Stimulated activated naive CD8-positive, alpha-beta T cell treated with anti-CD3 and anti-CD28 coated beads, Interleukin-15, Interleukin-2, amounts not matched to agents 100 ng/mL and 50 ng/mL, for 24 hours (primary cell): ENCODE results near the gene CLDN8.

Source experiments
- H3K27ac Mint-ChIP-seq: one replicate; pipeline ENCODE4 v1.8.0; 2021; ENCODE audit warnings: mild to moderate bottlenecking, mixed read lengths
- H3K27me3 Mint-ChIP-seq: one replicate; pipeline ENCODE4 v1.8.0; 2021; ENCODE audit warnings: mixed read lengths
- H3K36me3 Mint-ChIP-seq: one replicate; pipeline ENCODE4 v1.8.0; 2021; ENCODE audit warnings: low read depth, mixed read lengths
- H3K4me1 Mint-ChIP-seq: one replicate; pipeline ENCODE4 v1.8.0; 2021; ENCODE audit warnings: low read depth, mixed read lengths
- H3K4me3 Mint-ChIP-seq: one replicate; pipeline ENCODE4 v1.8.0; 2021; ENCODE audit warnings: mild to moderate bottlenecking, mixed read lengths
- H3K9me3 Mint-ChIP-seq: one replicate; pipeline ENCODE4 v1.8.0; 2021; ENCODE audit warnings: mixed read lengths

CLDN8 gene

GRCh38 chr21:30227633-30228404 lies 11.9 kb upstream of the CLDN8 start:
- Mint-ChIP-seq H3K4me1 (no peaks in the 10 kb centered on the region), H3K27me3 (no peaks in the 10 kb centered on the region), H3K4me3 (no peak overlapping the region), H3K27ac (no peak overlapping the region), H3K36me3 (no peaks in the 10 kb centered on the region), H3K9me3 (no peaks in the 10 kb centered on the region)

GRCh38 chr21:30227128-30227527 lies 11.2 kb upstream of the CLDN8 start:
- Mint-ChIP-seq H3K27me3 (no peaks in the 10 kb centered on the region), H3K9me3 (no peaks in the 10 kb centered on the region), H3K27ac (no peak overlapping the region), H3K4me1 (no peaks in the 10 kb centered on the region), H3K36me3 (no peaks in the 10 kb centered on the region), H3K4me3 (no peak overlapping the region)

- Mint-ChIP-seq H3K27me3 (no peaks in the 10 kb centered on the region), H3K4me3 (no peak overlapping the region), H3K9me3 (no peaks in the 10 kb centered on the region), H3K36me3 (no peaks in the 10 kb centered on the region), H3K27ac (no peak overlapping the region), H3K4me1 (no peaks in the 10 kb centered on the region)
Measured at GRCh38 chr21:30223596-30223995, 7.7 kb upstream of the CLDN8 start.

- H3K27ac Mint-ChIP-seq, result no peak overlapping the region
- H3K36me3 Mint-ChIP-seq, result no peaks in the 10 kb centered on the region
- H3K4me3 Mint-ChIP-seq, result no peak overlapping the region
- H3K4me1 Mint-ChIP-seq, result no peaks in the 10 kb centered on the region
- no peaks in the 10 kb centered on the region for H3K27me3 Mint-ChIP-seq
- no peaks in the 10 kb centered on the region for H3K9me3 Mint-ChIP-seq
Measured at GRCh38 chr21:30222724-30223123, 6.8 kb upstream of the CLDN8 start.

- H3K4me3 Mint-ChIP-seq, result no peak overlapping the region
- H3K4me1 Mint-ChIP-seq, result no peaks in the 10 kb centered on the region
- peaks cover 6% of the 10 kb centered on the region for H3K27me3 Mint-ChIP-seq
- H3K9me3 Mint-ChIP-seq, result peaks cover 3% of the 10 kb centered on the region
- H3K36me3 Mint-ChIP-seq, result no peaks in the 10 kb centered on the region
- H3K27ac Mint-ChIP-seq, result no peak overlapping the region
Measured at GRCh38 chr21:30211071-30211470, 4.8 kb downstream of the CLDN8 start.

GRCh38 chr21:30209601-30210000 lies 6.3 kb downstream of the CLDN8 start:
- peaks cover 6% of the 10 kb centered on the region for H3K27me3 Mint-ChIP-seq

GRCh38 chr21:30207252-30207579 lies 8.7 kb downstream of the CLDN8 start:
- H3K9me3 Mint-ChIP-seq, result peaks cover 3% of the 10 kb centered on the region
- no peaks in the 10 kb centered on the region for H3K36me3 Mint-ChIP-seq
- H3K27me3 Mint-ChIP-seq, result peaks cover 6% of the 10 kb centered on the region
- no peak overlapping the region for H3K4me3 Mint-ChIP-seq
- H3K4me1 Mint-ChIP-seq, result no peaks in the 10 kb centered on the region
- H3K27ac Mint-ChIP-seq, result no peak overlapping the region

More at GRCh38 chr21:30209601-30210000, 6.3 kb downstream of the CLDN8 start:
- H3K4me3 Mint-ChIP-seq, result no peak overlapping the region
- H3K4me1 Mint-ChIP-seq, result no peaks in the 10 kb centered on the region
- H3K9me3 Mint-ChIP-seq, result peaks cover 3% of the 10 kb centered on the region
- no peak overlapping the region for H3K27ac Mint-ChIP-seq
- no peaks in the 10 kb centered on the region for H3K36me3 Mint-ChIP-seq

- Mint-ChIP-seq H3K4me1 (no peaks in the 10 kb centered on the region), H3K9me3 (peaks cover 3% of the 10 kb centered on the region), H3K27me3 (peaks cover 6% of the 10 kb centered on the region), H3K4me3 (no peak overlapping the region), H3K27ac (no peak overlapping the region), H3K36me3 (no peaks in the 10 kb centered on the region)
Measured at GRCh38 chr21:30206551-30207251, 9.2 kb downstream of the CLDN8 start.

GRCh38 chr21:30200000-30200399 lies 15.9 kb downstream of the CLDN8 start:
- Mint-ChIP-seq H3K27me3 (no peaks in the 10 kb centered on the region), H3K27ac (no peak overlapping the region), H3K4me1 (no peaks in the 10 kb centered on the region), H3K4me3 (no peak overlapping the region), H3K9me3 (no peaks in the 10 kb centered on the region), H3K36me3 (no peaks in the 10 kb centered on the region)

- Mint-ChIP-seq H3K4me1 (no peaks in the 10 kb centered on the region), H3K27ac (no peak overlapping the region), H3K9me3 (no peaks in the 10 kb centered on the region), H3K27me3 (peaks cover 5% of the 10 kb centered on the region), H3K4me3 (no peak overlapping the region), H3K36me3 (no peaks in the 10 kb centered on the region)
Measured at GRCh38 chr21:30194701-30195299, 21.1 kb downstream of the CLDN8 start.

GRCh38 chr21:30193201-30193600 lies 22.7 kb downstream of the CLDN8 start:
- no peaks in the 10 kb centered on the region for H3K9me3 Mint-ChIP-seq
- no peaks in the 10 kb centered on the region for H3K4me1 Mint-ChIP-seq
- no peaks in the 10 kb centered on the region for H3K36me3 Mint-ChIP-seq
- no peak overlapping the region for H3K4me3 Mint-ChIP-seq
- peaks cover 5% of the 10 kb centered on the region for H3K27me3 Mint-ChIP-seq
- no peak overlapping the region for H3K27ac Mint-ChIP-seq

GRCh38 chr21:30190554-30190953 lies 25.3 kb downstream of the CLDN8 start:
- no peaks in the 10 kb centered on the region for H3K4me1 Mint-ChIP-seq
- no peak overlapping the region for H3K27ac Mint-ChIP-seq
- no peak overlapping the region for H3K4me3 Mint-ChIP-seq
- H3K27me3 Mint-ChIP-seq, result peaks cover 5% of the 10 kb centered on the region
- no peaks in the 10 kb centered on the region for H3K36me3 Mint-ChIP-seq
- H3K9me3 Mint-ChIP-seq, result no peaks in the 10 kb centered on the region

GRCh38 chr21:30189773-30190172 lies 26.1 kb downstream of the CLDN8 start:
- Mint-ChIP-seq H3K9me3 (no peaks in the 10 kb centered on the region), H3K36me3 (no peaks in the 10 kb centered on the region), H3K4me3 (no peak overlapping the region), H3K27me3 (peaks cover 5% of the 10 kb centered on the region), H3K4me1 (no peaks in the 10 kb centered on the region), H3K27ac (no peak overlapping the region)

GRCh38 chr21:30186242-30186641 lies 29.7 kb downstream of the CLDN8 start:
- Mint-ChIP-seq H3K4me1 (no peaks in the 10 kb centered on the region), H3K36me3 (no peaks in the 10 kb centered on the region), H3K27me3 (peaks cover 5% of the 10 kb centered on the region), H3K9me3 (no peaks in the 10 kb centered on the region), H3K27ac (no peak overlapping the region), H3K4me3 (no peak overlapping the region)

GRCh38 chr21:30168086-30168485 lies 47.8 kb downstream of the CLDN8 start:
- Mint-ChIP-seq H3K27me3 (no peaks in the 10 kb centered on the region), H3K4me1 (no peaks in the 10 kb centered on the region)

More at GRCh38 chr21:30168086-30168485, 47.8 kb downstream of the CLDN8 start:
- Mint-ChIP-seq H3K9me3 (peaks cover 4% of the 10 kb centered on the region), H3K27ac (no peak overlapping the region), H3K36me3 (no peaks in the 10 kb centered on the region), H3K4me3 (no peak overlapping the region)
